PC-3 (cell line): Measurements from ENCODE around the gene PLA1A.

Experiments
- CTCF ChIP-seq: fragments of 300-600 bp; sonication (generic); conservative IDR thresholded peaks from 2 replicates; pipeline ENCODE4 v1.5.1; 2017; ENCODE audit warnings: antibody characterized with exemption, low read depth, mild to moderate bottlenecking, low read length
- EZH2phosphoT487 ChIP-seq: fragments of 300-600 bp; sonication (generic); IDR thresholded peaks from 2 replicates; pipeline ENCODE4 v1.6.1; 2018; ENCODE audit warnings: mild to moderate bottlenecking, antibody characterized with exemption, low read length, borderline replicate concordance

- TF ChIP-seq CTCF = no peak
- TF ChIP-seq EZH2phosphoT487 = no peak
Measured at GRCh38 chr3:119580067-119580760, 17.5 kb upstream of the PLA1A start.
